Fibroblast of peridontal ligament (primary cell): ENCODE data around the gene UBE2N.
"Not testable (repeated sequence)": the region's sequence is repeated elsewhere in the genome, so short reads cannot be mapped to it uniquely, and the experiment has no call there.

Experiments used
- DNase-seq: peaks from one replicate; pipeline ENCODE4 v3.0.0-alpha.2; 2010; ENCODE audit errors: extremely low read depth

Gene UBE2N

GRCh38 chr12:93412396-93412795, 29.4 kb downstream of the UBE2N start:
- not testable (repeated sequence) for DNase-seq

GRCh38 chr12:93411060-93411459, 30.7 kb downstream of the UBE2N start:
- peak; percentile 54 for DNase-seq

- not testable (repeated sequence) for DNase-seq
Measured at GRCh38 chr12:93409343-93410187, 32.2 kb downstream of the UBE2N start.

- DNase-seq: no peak
Measured at GRCh38 chr12:93408813-93409212, 32.9 kb downstream of the UBE2N start.

GRCh38 chr12:93407963-93408283, 33.8 kb downstream of the UBE2N start:
- no peak for DNase-seq

- DNase-seq: no peak
Measured at GRCh38 chr12:93407054-93407962, 34.4 kb downstream of the UBE2N start.

- no peak for DNase-seq
Measured at GRCh38 chr12:93404961-93405849, 36.5 kb downstream of the UBE2N start.

GRCh38 chr12:93403988-93404803, 37.6 kb downstream of the UBE2N start:
- DNase-seq: peak; percentile 70

- no peak for DNase-seq
Measured at GRCh38 chr12:93402333-93403311, 39.1 kb downstream of the UBE2N start.

GRCh38 chr12:93399183-93399863, 42.4 kb downstream of the UBE2N start:
- not testable (repeated sequence) for DNase-seq

- DNase-seq: no peak
Measured at GRCh38 chr12:93397412-93397811, 44.3 kb downstream of the UBE2N start.

- DNase-seq: no peak
Measured at GRCh38 chr12:93393425-93393824, 48.3 kb downstream of the UBE2N start.

- DNase-seq: no peak
Measured at GRCh38 chr12:93390549-93391297, 51.0 kb downstream of the UBE2N start.

- peak; percentile 57 for DNase-seq
Measured at GRCh38 chr12:93390031-93390430, 51.7 kb downstream of the UBE2N start.

- DNase-seq: no peak
Measured at GRCh38 chr12:93387780-93388179, 54.0 kb downstream of the UBE2N start.

GRCh38 chr12:93381976-93382437, 59.7 kb downstream of the UBE2N start:
- not testable (repeated sequence) for DNase-seq

- DNase-seq: peak; percentile 20
Measured at GRCh38 chr12:93381161-93381975, 60.4 kb downstream of the UBE2N start.
